CD14-positive monocyte (primary cell): ENCODE results near the gene ASAP3. TPM values are rescaled to one million over a fixed set of nuclear protein-coding genes. Genes with fewer than 3 reads are reported as not detected.

Source experiments
- DNase-seq, 3 donors: peaks; one replicate each; pipeline ENCODE4 v3.0.0-alpha.2; 2011 to 2022
- H2AFZ ChIP-seq: 2 replicates; pipeline ENCODE4 v1.6.0; 2012; ENCODE audit warnings: mild to moderate bottlenecking, low read depth, low read length, inconsistent platforms; ENCODE audit not compliant: insufficient read depth, poor library complexity, severe bottlenecking
- H3K27ac ChIP-seq, 2 donors: 1 replicate in 1 of 2; 2 replicates in 1 of 2; pipeline ENCODE4 v1.5.1; 2012 to 2013; ENCODE audit warnings: low read length in 2 of 2, control low read depth in 1 of 2, inconsistent platforms in 1 of 2, low read depth in 1 of 2, mild to moderate bottlenecking in 1 of 2
- H3K27me3 ChIP-seq, 2 donors: one replicate each; pipeline versions ENCODE4 v1.6.0 to v1.6.1; 2011 to 2013; ENCODE audit warnings: low read length in 2 of 2; ENCODE audit not compliant: control insufficient read depth in 2 of 2, insufficient read depth in 2 of 2
- H3K36me3 ChIP-seq, 2 donors: replicated peaks in 1 of 2; 1 replicate in 1 of 2; 2 replicates in 1 of 2; pipeline versions ENCODE4 v1.5.1 to v1.6.1; 2012 to 2013; ENCODE audit warnings: low read length in 2 of 2, control low read depth in 1 of 2, inconsistent platforms in 1 of 2, mild to moderate bottlenecking in 1 of 2; ENCODE audit not compliant: insufficient read depth in 2 of 2, control insufficient read depth in 1 of 2
- H3K4me1 ChIP-seq, 2 donors: 1 replicate in 1 of 2; 2 replicates in 1 of 2; pipeline versions ENCODE4 v1.5.1 to v1.6.1; 2012 to 2013; ENCODE audit warnings: low read length in 2 of 2, control low read depth in 1 of 2, inconsistent platforms in 1 of 2, mild to moderate bottlenecking in 1 of 2, moderate library complexity in 1 of 2; ENCODE audit not compliant: insufficient read depth in 2 of 2, control insufficient read depth in 1 of 2
- H3K4me2 ChIP-seq: replicated peaks from 2 replicates; pipeline ENCODE3; 2012; ENCODE audit warnings: low read length, moderate library complexity, mild to moderate bottlenecking; ENCODE audit not compliant: poor library complexity, severe bottlenecking; ENCODE audit errors: extremely low read depth
- H3K4me3 ChIP-seq, 3 experiments: fragments of 200-600 bp in 1 of 3; sonication (generic) in 1 of 3; replicated peaks in 1 of 3; 1 replicate in 2 of 3; 2 replicates in 1 of 3; pipeline ENCODE4 v1.5.1; 2011 to 2013; ENCODE audit warnings: low read length in 3 of 3, mild to moderate bottlenecking in 3 of 3, control low read depth in 2 of 3, low read depth in 2 of 3, inconsistent platforms in 1 of 3, moderate library complexity in 1 of 3
- H3K79me2 ChIP-seq: 2 replicates; pipeline ENCODE4 v1.6.0; 2012; ENCODE audit warnings: mild to moderate bottlenecking, control low read depth, inconsistent platforms, low read length, moderate library complexity; ENCODE audit not compliant: insufficient read depth
- H3K9ac ChIP-seq: 2 replicates; pipeline ENCODE4 v1.6.0; 2017; ENCODE audit warnings: low read length, mild to moderate bottlenecking; ENCODE audit not compliant: insufficient read depth, poor library complexity, severe bottlenecking
- H3K9me3 ChIP-seq, 2 donors: replicated peaks in 1 of 2; 1 replicate in 1 of 2; 2 replicates in 1 of 2; pipeline versions ENCODE4 v1.5.1 to v1.6.1; 2012 to 2013; ENCODE audit warnings: low read length in 2 of 2, control low read depth in 1 of 2; ENCODE audit not compliant: control insufficient read depth in 1 of 2, insufficient read depth in 1 of 2
- H4K20me1 ChIP-seq: 2 replicates; pipeline ENCODE4 v1.6.0; 2012; ENCODE audit warnings: mild to moderate bottlenecking, low read length, control low read depth, moderate library complexity; ENCODE audit not compliant: insufficient read depth
- H3K27ac Mint-ChIP-seq, 7 donors: one replicate each; pipeline ENCODE4 v1.8.0; 2020; ENCODE audit warnings: mild to moderate bottlenecking in 7 of 7, mixed read lengths in 7 of 7, moderate library complexity in 6 of 7, inconsistent platforms in 2 of 7
- H3K27me3 Mint-ChIP-seq, 3 donors: one replicate each; pipeline ENCODE4 v1.8.0; 2021 to 2022; ENCODE audit warnings: low read depth in 3 of 3, mild to moderate bottlenecking in 3 of 3, mixed read lengths in 3 of 3, moderate library complexity in 3 of 3, inconsistent platforms in 1 of 3
- H3K36me3 Mint-ChIP-seq, 2 donors: one replicate each; pipeline ENCODE4 v1.8.0; 2020; ENCODE audit warnings: mixed read lengths in 2 of 2, inconsistent platforms in 1 of 2, mild to moderate bottlenecking in 1 of 2
- H3K4me1 Mint-ChIP-seq: one replicate; pipeline ENCODE4 v1.8.0; 2020; ENCODE audit warnings: mild to moderate bottlenecking, mixed read lengths
- H3K4me3 Mint-ChIP-seq, 2 donors: one replicate each; pipeline ENCODE4 v1.8.0; 2020; ENCODE audit warnings: mild to moderate bottlenecking in 2 of 2, mixed read lengths in 2 of 2, moderate library complexity in 1 of 2
- H3K9me3 Mint-ChIP-seq, 7 donors: one replicate each; pipeline ENCODE4 v1.8.0; 2020 to 2022; ENCODE audit warnings: mixed read lengths in 7 of 7, mild to moderate bottlenecking in 6 of 7, moderate library complexity in 6 of 7, inconsistent platforms in 2 of 7
- CTCF ChIP-seq: fragments of 200-600 bp; IDR thresholded peaks from one replicate; pipeline ENCODE4 v1.8.0; 2022; ENCODE audit warnings: antibody characterized with exemption, mild to moderate bottlenecking
- WGBS: methylation state at CpG from one replicate; pipeline ENCODE4 v1.1.5; 2013; ENCODE audit warnings: missing lambda C conversion rate; ENCODE audit not compliant: insufficient coverage; 5-methylcytosine and 5-hydroxymethylcytosine counted together
- intact Hi-C, 2 donors: fragments of 100-400 bp; cut with micrococcal nuclease; formaldehyde crosslinking; loops; one replicate each; pipeline versions ENCODE4 v1.15.0 to v1.15.1; 2023
- polyA plus RNA-seq, 3 donors: library from polyadenylated mRNA; depleted of rRNA in 1 of 3; unstranded in 2 of 3; stranded (reverse) in 1 of 3; fragments of 300-500 nt in 2 of 3; fragments of >200 nt in 1 of 3; fragmentation: Illumina TruSeq in 2 of 3; gene quantifications; 1 replicate in 2 of 3; 2 replicates in 1 of 3; pipeline ENCODE4 v1.2.3, GENCODE V29; 2012 to 2021

ASAP3 gene
- polyA plus RNA-seq, 3 donors = 0.27 to 1.1 TPM; not detected in 1

- no peak for TF ChIP-seq CTCF
- H3K4me2 ChIP-seq = no peak overlapping the region
- Mint-ChIP-seq H3K27me3 (peaks cover 5 to 15% (median 13%) of the 10 kb centered on the region in 3 donors), H3K9me3 (no peaks in the 10 kb centered on the region), H3K27ac (no peak overlapping the region), H3K4me3 (no peak overlapping the region), H3K4me1 (no peaks in the 10 kb centered on the region), H3K36me3 (no peaks in the 10 kb centered on the region)
- no peaks in the 10 kb centered on the region for H3K4me1 ChIP-seq
- no peak overlapping the region for H3K27ac ChIP-seq
- intact Hi-C loops = no loop called here
- H3K36me3 ChIP-seq = no peaks in the 10 kb centered on the region
- no peaks in the 10 kb centered on the region for H4K20me1 ChIP-seq
- no peaks in the 10 kb centered on the region for H3K9me3 ChIP-seq
- no peak overlapping the region for H2AFZ ChIP-seq
- H3K79me2 ChIP-seq = no peaks in the 10 kb centered on the region
- no peak overlapping the region for H3K4me3 ChIP-seq
- no peak overlapping the region for H3K9ac ChIP-seq
- WGBS = 100% methylated on average over 1 of the region's 4 CpGs
- H3K27me3 ChIP-seq = peaks cover 0 to 6% of the 10 kb centered on the region in 2 donors
- no peak for DNase-seq
Observed at GRCh38 chr1:23460519-23460918, 23.5 kb downstream of the ASAP3 start.

GRCh38 chr1:23459338-23459757 lies 24.6 kb downstream of the ASAP3 start:
- intact Hi-C loops = no loop called here
- Histone ChIP-seq H2AFZ (no peak overlapping the region), H3K27me3 (peaks cover 0 to 6% of the 10 kb centered on the region in 2 donors), H3K4me2 (no peak overlapping the region), H3K4me1 (no peaks in the 10 kb centered on the region), H3K9me3 (no peaks in the 10 kb centered on the region), H3K36me3 (no peaks in the 10 kb centered on the region), H3K27ac (no peak overlapping the region), H3K4me3 (no peak overlapping the region), H4K20me1 (no peaks in the 10 kb centered on the region), H3K9ac (no peak overlapping the region), H3K79me2 (no peaks in the 10 kb centered on the region)
- no peak for DNase-seq
- Mint-ChIP-seq H3K27me3 (peaks cover 5 to 18% (median 12%) of the 10 kb centered on the region in 3 donors), H3K4me3 (no peak overlapping the region), H3K4me1 (no peaks in the 10 kb centered on the region), H3K9me3 (no peaks in the 10 kb centered on the region), H3K36me3 (no peaks in the 10 kb centered on the region), H3K27ac (no peak overlapping the region)
- no peak for TF ChIP-seq CTCF
- 57% methylated on average over 1 of the region's 2 CpGs for WGBS
